NCI-H82 treated with DMSO at 0.1 percent for 48 hours (cell line): ENCODE results near the gene ADGB.
"Not testable (repeated sequence)": the region's sequence is repeated elsewhere in the genome, so short reads cannot be mapped to it uniquely, and the experiment has no call there.

Source experiments
- DNase-seq: peaks from one replicate; lab custom pipeline; 2025; ENCODE audit not compliant: unreplicated experiment; lab: John Stamatoyannopoulos, UW

ADGB gene

GRCh38 chr6:146741609-146742008 lies 142.8 kb downstream of the ADGB start:
- DNase-seq = no peak

- DNase-seq = no peak
These were observed 154.5 kb downstream of the ADGB start for GRCh38 chr6:146753306-146753705.

GRCh38 chr6:146767632-146768031 lies 168.9 kb downstream of the ADGB start:
- no peak for DNase-seq

- DNase-seq = no peak
These were observed 169.9 kb downstream of the ADGB start for GRCh38 chr6:146768722-146769121.

- no peak for DNase-seq
These were observed 171.6 kb downstream of the ADGB start for GRCh38 chr6:146770275-146770964.

GRCh38 chr6:146770965-146771735 lies 172.4 kb downstream of the ADGB start:
- no peak for DNase-seq

- DNase-seq = no peak
These were observed 176.4 kb downstream of the ADGB start for GRCh38 chr6:146775220-146775619.

GRCh38 chr6:146781836-146782235 lies 183.1 kb downstream of the ADGB start:
- no peak for DNase-seq

GRCh38 chr6:146785001-146785585 lies 186.3 kb downstream of the ADGB start:
- peak; percentile 43 for DNase-seq

- DNase-seq = no peak
These were observed 189.2 kb downstream of the ADGB start for GRCh38 chr6:146787876-146788508.

GRCh38 chr6:146790561-146791091 lies 191.9 kb downstream of the ADGB start:
- DNase-seq = no peak

- no peak for DNase-seq
These were observed 193.2 kb downstream of the ADGB start for GRCh38 chr6:146791930-146792329.

- DNase-seq = not testable (repeated sequence)
These were observed 194.4 kb downstream of the ADGB start for GRCh38 chr6:146793218-146793617.

- DNase-seq = no peak
These were observed 196.8 kb downstream of the ADGB start for GRCh38 chr6:146795479-146796133.

- not testable (repeated sequence) for DNase-seq
These were observed 204.4 kb downstream of the ADGB start for GRCh38 chr6:146803167-146803566.

GRCh38 chr6:146803601-146804000 lies 204.8 kb downstream of the ADGB start:
- no peak for DNase-seq

GRCh38 chr6:146805546-146806325 lies 207.0 kb downstream of the ADGB start:
- no peak for DNase-seq

- not testable (repeated sequence) for DNase-seq
These were observed 210.2 kb downstream of the ADGB start for GRCh38 chr6:146809014-146809413.

- not testable (repeated sequence) for DNase-seq
These were observed 214.1 kb downstream of the ADGB start for GRCh38 chr6:146812811-146813321.

- no peak for DNase-seq
These were observed 214.8 kb downstream of the ADGB start for GRCh38 chr6:146813554-146813953.
